ENCODE measurements around the gene SIRT1. TPM values are rescaled to one million over a fixed set of nuclear protein-coding genes. Genes with fewer than 3 reads are reported as not detected.

The SIRT1 gene
- total RNA-seq, 1 experiment from 2014 or later: 22.8 TPM

DNA sequence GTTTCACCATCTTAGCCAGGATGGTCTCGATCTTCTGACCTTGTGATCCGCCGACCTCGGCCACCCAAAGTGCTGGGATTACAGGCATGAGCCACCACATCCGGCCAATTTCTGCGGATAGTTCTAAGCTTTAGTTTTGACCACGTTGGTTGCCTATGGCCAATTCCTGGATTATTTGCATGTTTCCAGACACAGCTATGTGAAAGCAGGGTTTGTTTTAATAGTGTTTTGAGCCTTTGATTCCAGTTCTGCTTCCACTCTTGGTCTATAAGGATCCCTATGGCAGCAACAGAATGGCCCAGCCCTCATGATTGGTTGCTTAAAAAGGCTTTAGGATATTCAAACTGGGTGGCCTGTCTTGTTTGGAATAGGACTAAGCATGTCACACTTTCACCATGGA, 19.1 kb downstream of the SIRT1 start:
- H3K36me3 ChIP-seq (ENCODE audit: control insufficient read depth in 1 of 2, insufficient read depth in 2 of 2, low read length in 2 of 2): peaks cover 14 to 21% of the 10 kb centered on the region in 2 experiments; a peak in 2 of 4 replicates

More for the DNA sequence above, 19.1 kb downstream of the SIRT1 start:
- H3K4me3 ChIP-seq (replicated peaks in 1 of 2; ENCODE audit: low read depth in 1 of 2, low read length in 2 of 2): no peak overlapping the region
- RAD21 ChIA-PET (ENCODE audit: low non-redundant PET in 1 of 2, low total read pairs in 2 of 2, uncharacterized antibody in 2 of 2, unreplicated experiment in 2 of 2): no interaction called here
- ATAC-seq: no peak
- no TSS peak for BruUV-seq (replicated peaks)
- no peak for TF ChIP-seq ZFX (IDR thresholded peaks at IDR 0.05)
- TF ChIP-seq ZNF274 (IDR thresholded peaks at IDR 0.05; ENCODE audit: low read depth, low read length): no peak
- no peak for TF ChIP-seq SP1 (IDR thresholded peaks at IDR 0.05; ENCODE audit: low read depth)
- TF ChIP-seq, protein P1, sequence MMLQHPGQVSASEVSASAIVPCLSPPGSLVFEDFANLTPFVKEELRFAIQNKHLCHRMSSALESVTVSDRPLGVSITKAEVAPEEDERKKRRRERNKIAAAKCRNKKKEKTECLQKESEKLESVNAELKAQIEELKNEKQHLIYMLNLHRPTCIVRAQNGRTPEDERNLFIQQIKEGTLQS (IDR thresholded peaks at IDR 0.05): no peak
- no peak for TF ChIP-seq FOSL1 (IDR thresholded peaks at IDR 0.05; ENCODE audit: low read depth)
- TF ChIP-seq CBX3 (IDR thresholded peaks at IDR 0.05; ENCODE audit: low read depth): no peak
- TF ChIP-seq, protein P2, sequence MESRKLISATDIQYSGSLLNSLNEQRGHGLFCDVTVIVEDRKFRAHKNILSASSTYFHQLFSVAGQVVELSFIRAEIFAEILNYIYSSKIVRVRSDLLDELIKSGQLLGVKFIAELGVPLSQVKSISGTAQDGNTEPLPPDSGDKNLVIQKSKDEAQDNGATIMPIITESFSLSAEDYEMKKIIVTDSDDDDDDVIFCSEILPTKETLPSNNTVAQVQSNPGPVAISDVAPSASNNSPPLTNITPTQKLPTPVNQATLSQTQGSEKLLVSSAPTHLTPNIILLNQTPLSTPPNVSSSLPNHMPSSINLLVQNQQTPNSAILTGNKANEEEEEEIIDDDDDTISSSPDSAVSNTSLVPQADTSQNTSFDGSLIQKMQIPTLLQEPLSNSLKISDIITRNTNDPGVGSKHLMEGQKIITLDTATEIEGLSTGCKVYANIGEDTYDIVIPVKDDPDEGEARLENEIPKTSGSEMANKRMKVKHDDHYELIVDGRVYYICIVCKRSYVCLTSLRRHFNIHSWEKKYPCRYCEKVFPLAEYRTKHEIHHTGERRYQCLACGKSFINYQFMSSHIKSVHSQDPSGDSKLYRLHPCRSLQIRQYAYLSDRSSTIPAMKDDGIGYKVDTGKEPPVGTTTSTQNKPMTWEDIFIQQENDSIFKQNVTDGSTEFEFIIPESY (IDR thresholded peaks at IDR 0.05; ENCODE audit: extremely low read depth, insufficient replicate concordance, low read length): no peak
- no peak for TF ChIP-seq SIN3A (IDR thresholded peaks at IDR 0.05; ENCODE audit: low read depth)
- TF ChIP-seq POLR2A (IDR thresholded peaks at IDR 0.05; ENCODE audit: borderline replicate concordance, extremely low read depth, insufficient read depth, insufficient read length): no peak
- POLR2A ChIA-PET: interaction anchor here (1.1 kb wide), 1 partner anchor 20 kb away, joined by 3 read pairs; no protein-coding TSS in a partner anchor
- intact Hi-C loops (cut with micrococcal nuclease): no loop called here
- no peaks in the 10 kb centered on the region for H3K9me2 ChIP-seq (ENCODE audit: insufficient read depth)
- peaks cover 54% of the 10 kb centered on the region for H3K79me2 ChIP-seq (ENCODE audit: insufficient read depth, low read length)
- H3K9ac ChIP-seq (ENCODE audit: low read length): no peak overlapping the region
- no peaks in the 10 kb centered on the region for H3K27me3 ChIP-seq (ENCODE audit: insufficient read depth, low read length)
- H3K27ac ChIP-seq (ENCODE audit: low read depth, low read length): no peak overlapping the region
- CTCF ChIA-PET: no interaction called here
- no peaks in the 10 kb centered on the region for H3K4me1 ChIP-seq (ENCODE audit: control insufficient read depth in 1 of 2, insufficient read depth in 2 of 2, low read length in 2 of 2)
- H2AFZ ChIP-seq (ENCODE audit: low read depth, low read length, poor library complexity, severe bottlenecking): no peak overlapping the region
- H4K20me1 ChIP-seq (ENCODE audit: insufficient read depth): no peaks in the 10 kb centered on the region
- no peaks in the 10 kb centered on the region for H3K9me3 ChIP-seq (ENCODE audit: control insufficient read depth in 1 of 2, insufficient read depth in 1 of 2, low read depth in 1 of 2, low read length in 2 of 2)
- no peak overlapping the region for H3K4me2 ChIP-seq (ENCODE audit: low read length)
- no peak for DNase-seq (ENCODE audit: low read depth, low spot score)

Data from HCT116 (cell line).